Activated T-cell treated with anti-CD3 and anti-CD28 coated beads for 4 hours (primary cell): ENCODE measurements around the gene MMP25.

Source experiments
- DNase-seq: peaks from one replicate; pipeline ENCODE4 v3.0.0-alpha.2; 2020

The MMP25 gene

GRCh38 chr16:3097266-3097665 is 50.9 kb downstream of the MMP25 start:
- no peak for DNase-seq

- DNase-seq = no peak
These were observed 52.4 kb downstream of the MMP25 start, which contains the start of gene ZSCAN10 for GRCh38 chr16:3098459-3099394. Gene ZSCAN10, minus strand, starts transcription at chr16:3099294. Its CDS starts 6,357 bp downstream, at chr16:3092937.

- no peak for DNase-seq
These were observed 53.0 kb downstream of the MMP25 start for GRCh38 chr16:3099395-3099731.

- peak; percentile 89 for DNase-seq
These were observed 53.6 kb downstream of the MMP25 start for GRCh38 chr16:3099732-3100499.

- DNase-seq = peak; percentile 38
These were observed 54.9 kb downstream of the MMP25 start for GRCh38 chr16:3101018-3101840.

GRCh38 chr16:3101841-3102470 is 55.6 kb downstream of the MMP25 start:
- no peak for DNase-seq

GRCh38 chr16:3106205-3106928 is 60.0 kb downstream of the MMP25 start:
- peak; percentile 81 for DNase-seq
